Stimulated activated CD4-positive, alpha-beta T cell treated with anti-CD3 and anti-CD28 coated beads, Interleukin-2, amount 100 ng/mL, for 48 hours (primary cell): ENCODE data around the gene MTHFS.
A peak's percentile ranks its signal among the peaks of the same experiment; 100 is the strongest.

Experiments used
- DNase-seq, 2 donors: peaks; one replicate each; pipeline ENCODE4 v3.0.0-alpha.2; 2020

Gene MTHFS

DNA sequence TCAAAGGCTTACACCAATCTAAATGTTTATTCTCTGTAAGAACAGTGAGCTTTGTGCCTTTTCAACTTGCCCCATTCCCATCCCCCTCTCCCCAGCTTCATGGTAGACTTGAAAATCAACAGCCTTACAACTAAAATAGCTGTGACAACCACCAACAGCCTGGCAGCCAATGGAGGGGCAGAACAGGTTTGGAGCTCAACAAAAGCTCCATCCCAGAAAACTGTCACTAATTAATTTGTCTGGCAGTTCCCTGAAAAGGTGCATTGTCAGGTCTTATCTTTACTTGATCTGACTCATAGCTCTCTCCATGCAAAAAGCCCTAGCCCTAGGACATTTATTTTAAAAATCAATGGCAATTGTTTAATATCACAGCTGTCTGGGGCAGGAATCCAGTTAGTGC is 22.6 kb downstream of the MTHFS start:
- DNase-seq = no peak

DNA sequence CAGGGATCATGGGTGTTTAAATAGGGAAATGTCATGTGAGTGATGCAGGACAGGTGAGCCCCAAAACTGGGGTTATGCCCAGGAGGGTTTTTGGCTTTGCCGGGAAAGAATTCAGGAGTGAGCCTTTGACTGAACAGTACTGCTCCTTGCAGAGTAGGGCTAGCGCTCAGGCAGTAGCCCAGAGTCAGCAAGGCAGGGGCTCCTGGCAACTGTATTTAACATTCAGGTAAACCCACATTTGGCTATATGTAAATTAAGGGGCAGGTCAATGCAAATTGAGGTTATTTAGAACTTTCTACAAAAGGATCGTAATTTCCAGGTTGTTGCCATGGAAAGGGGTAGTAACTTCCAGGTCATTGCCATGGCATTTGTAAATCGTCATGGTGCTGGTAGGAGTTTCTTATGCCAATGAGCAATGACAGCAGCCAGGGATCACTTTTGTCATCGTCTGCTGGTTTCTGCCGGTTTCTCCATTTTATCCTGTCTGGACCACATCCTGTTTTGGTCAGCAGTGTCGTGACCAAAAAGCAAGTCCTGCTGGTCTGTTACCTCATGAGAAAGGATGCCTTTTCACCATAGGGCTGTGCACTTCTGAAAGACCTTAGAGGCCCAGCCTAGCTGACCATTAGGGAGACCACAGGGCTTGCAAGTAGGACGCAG is 24.3 kb downstream of the MTHFS start:
- DNase-seq = no peak

- DNase-seq = no peak
Measured at GRCh38 chr15:79868554-79868953, 28.3 kb downstream of the MTHFS start.

GRCh38 chr15:79863886-79864285 is 32.9 kb downstream of the MTHFS start:
- DNase-seq = no peak

GRCh38 chr15:79862191-79862590 is 34.6 kb downstream of the MTHFS start:
- DNase-seq = no peak

GRCh38 chr15:79860661-79861060 is 36.2 kb downstream of the MTHFS start:
- DNase-seq = no peak

GRCh38 chr15:79858469-79858868 is 38.3 kb downstream of the MTHFS start:
- DNase-seq = no peak

DNA sequence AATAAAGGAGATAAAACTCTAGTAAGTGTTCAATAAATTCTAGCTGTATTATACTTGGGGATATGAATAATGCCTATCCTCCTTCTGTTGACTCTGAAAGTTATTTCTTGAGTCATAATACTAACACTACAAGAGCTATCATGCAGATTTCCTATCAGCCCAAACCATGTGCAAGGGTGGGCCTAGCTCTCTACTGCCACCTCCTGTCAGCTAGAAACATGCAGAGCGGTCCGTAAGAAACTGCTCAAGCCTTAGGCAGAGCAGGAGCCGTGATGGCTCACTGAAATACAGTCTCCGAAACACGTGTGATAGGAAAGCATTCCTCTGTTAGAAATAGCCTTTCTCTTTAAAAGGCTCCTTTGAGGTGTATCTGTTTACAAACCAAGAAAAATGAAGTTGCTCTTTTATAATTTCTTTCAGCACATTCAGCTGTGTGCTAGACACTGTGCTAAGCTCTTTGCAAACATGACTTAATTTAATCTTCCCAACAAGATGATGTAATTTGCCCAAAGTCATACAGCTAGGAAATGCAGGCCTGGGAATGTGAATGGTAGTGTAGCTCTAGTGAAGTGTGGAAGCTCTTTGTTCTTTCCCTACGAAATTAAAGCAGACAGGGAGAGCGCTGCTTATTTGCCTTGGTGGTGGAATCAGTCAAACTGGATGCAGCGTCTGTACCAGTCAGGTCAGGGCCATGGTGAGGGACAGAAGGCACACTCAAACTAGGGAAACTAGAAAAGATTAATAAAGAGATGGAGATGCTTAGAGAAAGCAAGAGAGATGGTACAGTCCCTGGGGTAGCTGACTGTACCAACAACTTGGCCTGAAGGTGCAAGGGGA is 43.1 kb downstream of the MTHFS start:
- peak; percentile 61 to 64 for DNase-seq

DNA sequence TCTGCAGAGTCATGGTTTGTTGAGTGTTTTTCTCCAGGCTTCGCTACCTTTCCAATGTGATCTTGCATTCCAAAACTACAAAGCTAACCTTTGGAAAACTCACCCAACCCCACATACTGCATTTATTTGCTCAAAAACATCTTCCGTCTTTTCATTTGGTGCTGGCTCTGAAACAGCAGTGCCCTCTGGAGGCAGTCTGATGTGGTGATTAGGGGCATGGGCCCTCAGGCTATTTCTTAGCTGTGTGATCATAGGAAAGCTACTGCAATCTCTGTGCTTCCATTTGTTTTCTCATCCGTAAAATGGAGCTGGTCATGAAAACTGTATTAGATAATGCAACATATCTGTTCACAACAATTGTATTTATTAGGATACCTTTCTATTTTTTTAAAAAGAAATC is 47.0 kb downstream of the MTHFS start:
- no peak for DNase-seq

DNA sequence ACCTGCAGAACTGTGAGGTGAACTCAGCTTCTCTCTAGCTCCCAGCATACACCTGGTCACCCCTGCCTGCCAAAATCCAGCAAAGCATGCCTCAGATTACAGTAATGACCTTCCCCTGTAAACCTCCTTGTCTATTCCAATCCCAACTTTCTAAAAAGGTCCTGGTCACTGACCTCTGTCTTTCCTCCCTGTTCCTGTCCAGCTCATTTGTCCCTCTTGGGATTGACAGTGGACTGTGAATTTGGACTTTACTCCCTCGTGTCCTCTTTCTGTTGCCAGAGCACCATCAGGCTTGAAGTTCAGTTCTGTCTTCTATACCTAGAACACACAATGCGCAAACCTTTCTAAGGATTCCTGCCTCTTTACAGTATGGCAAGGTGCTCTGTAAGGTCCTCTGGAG is 50.3 kb downstream of the MTHFS start:
- no peak for DNase-seq

DNA sequence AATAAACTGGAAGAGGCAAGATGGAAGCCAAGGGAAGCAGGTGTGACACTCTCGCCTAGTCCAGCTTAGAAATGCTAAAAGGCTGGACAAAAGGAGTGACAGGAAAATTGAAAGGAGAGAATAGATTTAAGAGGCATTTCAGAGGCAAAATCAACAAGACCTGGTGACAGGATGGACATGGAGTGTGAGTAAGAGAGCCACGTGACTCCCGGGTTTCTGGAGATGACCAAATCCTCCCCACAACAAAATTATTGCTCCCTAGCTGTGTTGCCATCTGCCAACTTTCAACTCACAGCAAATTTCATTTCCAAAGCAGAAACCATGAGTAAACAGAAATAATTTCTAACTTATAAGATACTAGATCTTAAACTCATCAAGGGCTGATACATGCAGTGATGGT is 52.6 kb downstream of the MTHFS start:
- no peak for DNase-seq

DNA sequence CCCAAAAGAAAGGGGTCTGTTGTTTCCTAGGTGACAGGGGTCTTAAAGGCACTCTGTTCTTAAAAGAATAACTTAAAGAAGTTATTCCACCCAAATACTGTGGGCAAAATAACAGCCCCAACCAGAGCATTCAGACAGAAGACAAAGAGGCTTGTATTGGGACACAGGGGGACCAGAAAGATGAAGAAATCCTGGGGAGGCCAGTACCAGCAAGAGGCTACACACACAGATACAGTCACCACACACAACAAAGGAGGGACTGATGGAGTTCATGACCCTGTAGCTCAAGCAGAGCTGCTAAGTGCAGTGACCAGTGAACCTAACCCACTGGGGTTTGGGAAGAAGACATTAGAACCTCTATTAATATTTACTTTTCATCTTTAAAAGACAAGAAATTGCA is 59.0 kb downstream of the MTHFS start:
- DNase-seq = no peak

- no peak for DNase-seq
Measured at GRCh38 chr15:79834495-79834894, 62.3 kb downstream of the MTHFS start.

GRCh38 chr15:79832367-79833120 is 64.3 kb downstream of the MTHFS start:
- DNase-seq = no peak

DNA sequence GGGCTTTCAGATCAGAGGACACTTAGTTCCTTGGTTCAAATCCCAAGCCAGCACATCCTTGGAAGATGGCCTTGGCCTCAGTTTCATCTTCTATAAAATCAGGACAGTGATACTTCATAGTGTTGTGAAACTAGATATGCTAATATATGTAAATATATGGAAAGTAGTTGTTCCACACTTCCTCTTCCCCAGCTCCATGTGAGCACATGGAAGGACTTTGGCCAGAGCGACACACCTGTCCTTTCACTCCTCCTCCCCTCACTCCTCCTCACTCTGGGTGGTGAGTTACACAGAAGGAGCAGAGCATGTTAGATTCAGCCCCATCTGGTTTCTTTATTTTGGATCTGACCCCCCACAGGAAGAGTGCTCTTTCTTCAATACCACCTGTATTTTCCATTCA is 65.2 kb downstream of the MTHFS start:
- no peak for DNase-seq

DNA sequence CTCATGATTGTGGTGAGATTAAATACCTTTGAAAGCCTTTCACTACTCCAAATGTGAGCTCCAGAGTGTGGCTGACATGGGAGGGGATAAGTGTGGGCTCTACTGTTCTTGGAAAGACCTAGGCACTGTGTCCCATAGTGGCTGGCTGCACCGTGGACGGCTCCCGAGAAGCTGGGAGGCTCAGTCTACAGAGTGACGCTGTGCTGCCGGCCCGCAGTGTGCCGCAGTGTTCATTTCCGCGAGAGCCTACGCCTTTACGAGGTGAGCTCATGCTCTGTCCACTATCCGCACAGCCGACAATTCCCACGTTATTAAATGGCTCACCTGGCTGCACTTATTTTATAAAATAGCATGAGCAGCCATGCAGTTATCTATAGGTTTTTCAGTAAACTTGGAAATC is 66.9 kb downstream of the MTHFS start:
- DNase-seq = no peak

DNA sequence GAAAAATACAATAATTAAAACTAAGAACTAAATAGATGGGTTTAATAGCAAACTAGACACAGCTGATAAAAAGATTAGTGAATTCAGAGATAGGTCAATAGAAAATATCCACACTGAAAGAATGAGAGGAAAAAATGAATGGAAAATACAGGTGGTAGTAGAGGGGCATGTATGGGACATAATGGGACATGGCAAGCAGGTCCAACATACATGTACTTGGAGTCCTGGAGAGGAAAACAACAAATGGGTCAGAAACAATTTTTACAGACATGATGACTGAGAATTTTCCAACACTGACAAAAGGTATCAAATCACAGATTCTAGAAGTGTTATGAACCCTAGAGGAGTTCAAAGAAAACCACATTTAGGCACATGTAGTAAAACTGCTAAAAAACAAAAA is 68.4 kb downstream of the MTHFS start:
- no peak for DNase-seq

DNA sequence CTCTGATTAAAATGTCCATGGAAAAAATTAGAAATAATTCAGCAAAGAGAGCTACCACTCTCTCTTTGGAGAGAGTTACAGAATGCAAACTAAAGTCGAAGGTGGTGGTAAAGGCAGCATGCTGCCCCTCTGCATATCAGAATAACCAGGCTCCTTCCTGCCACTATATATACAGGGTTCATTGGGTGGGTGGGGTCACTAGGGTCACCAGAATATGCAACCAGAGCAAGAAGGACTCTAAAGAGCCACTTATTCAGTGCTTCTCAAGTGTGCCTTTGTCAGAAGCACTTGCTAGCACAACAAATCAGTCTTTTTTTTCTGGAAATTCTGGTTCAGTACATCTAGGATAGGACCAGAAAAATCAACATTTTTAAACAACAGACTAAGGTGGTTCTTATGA is 70.0 kb downstream of the MTHFS start:
- DNase-seq = no peak

DNA sequence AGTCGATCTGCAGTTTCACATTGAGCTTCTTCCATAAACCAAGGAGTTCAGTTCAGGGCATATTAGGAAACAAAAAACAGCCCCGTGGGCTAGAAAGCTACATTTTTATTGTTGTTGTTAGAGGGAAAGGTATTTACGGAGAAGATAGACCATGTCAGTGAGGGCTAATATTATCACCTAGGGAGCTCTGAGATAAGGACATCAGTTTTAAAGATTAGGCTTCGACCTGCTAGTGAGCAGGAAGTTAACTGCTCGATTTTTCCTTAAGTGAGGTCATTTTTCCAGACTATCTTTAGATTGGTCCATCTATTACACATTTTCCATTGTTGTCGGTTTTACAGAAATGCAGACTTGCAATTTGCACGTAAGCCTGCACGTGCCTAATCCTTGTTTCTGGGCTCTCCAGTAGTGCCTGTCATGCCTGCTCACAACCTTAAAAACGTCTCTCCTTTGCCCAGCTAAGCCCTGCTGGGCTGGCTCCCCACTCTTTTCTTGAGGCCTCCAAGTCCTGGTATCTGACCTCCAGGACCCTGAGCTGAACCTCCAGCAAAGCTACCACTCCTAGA is 72.6 kb downstream of the MTHFS start:
- DNase-seq = no peak

DNA sequence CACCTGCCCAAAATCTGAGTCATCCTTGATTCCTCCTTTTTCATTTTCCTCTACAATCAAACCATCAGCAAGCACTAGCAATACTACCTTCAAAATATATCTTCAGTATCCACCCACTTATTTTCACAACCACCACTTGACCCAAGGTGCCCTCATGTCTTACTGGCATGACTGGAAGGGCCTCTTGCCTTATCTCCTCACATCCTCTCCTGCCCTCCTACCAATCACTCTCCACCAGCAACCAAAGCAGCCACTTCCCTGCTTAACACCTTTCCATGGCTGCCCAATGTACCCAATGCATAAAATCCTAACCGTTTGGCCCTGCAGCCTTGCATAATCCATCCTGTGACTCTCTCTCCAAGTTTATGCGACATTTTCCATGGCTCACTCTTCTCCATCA is 76.0 kb downstream of the MTHFS start:
- no peak for DNase-seq

- no peak for DNase-seq
Measured at GRCh38 chr15:79820176-79820575, 76.6 kb downstream of the MTHFS start.

- DNase-seq = no peak
Measured at GRCh38 chr15:79816571-79816970, 80.2 kb downstream of the MTHFS start.

GRCh38 chr15:79815468-79815867 is 81.3 kb downstream of the MTHFS start:
- DNase-seq = no peak

GRCh38 chr15:79812541-79812940 is 84.3 kb downstream of the MTHFS start:
- DNase-seq = no peak
